ENCODE results near the gene ZCCHC2.

ZCCHC2 gene

GRCh38 chr18:62512532-62512931 lies 10.3 kb upstream of the ZCCHC2 start:
- no peak for DNase-seq

DNA sequence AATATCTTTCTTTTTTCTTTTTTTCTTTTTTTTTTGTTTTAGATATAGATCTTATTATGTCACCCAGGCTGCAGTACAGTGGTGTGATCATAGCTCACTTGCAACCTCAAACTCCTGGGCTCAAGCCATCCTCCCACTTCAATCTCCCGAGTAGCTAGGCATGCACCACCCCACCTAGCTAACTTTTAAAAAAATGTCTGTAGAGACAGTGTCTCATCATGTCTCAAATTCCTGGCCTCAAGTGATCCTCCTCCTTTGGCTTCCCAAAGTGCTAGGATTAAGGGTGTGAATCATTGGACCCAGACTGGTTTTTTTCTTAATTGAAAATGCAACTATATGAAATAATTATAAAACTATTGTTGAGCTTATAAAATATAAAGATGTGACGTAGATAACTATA lies 9.8 kb upstream of the ZCCHC2 start:
- DNase-seq = no peak

DNA sequence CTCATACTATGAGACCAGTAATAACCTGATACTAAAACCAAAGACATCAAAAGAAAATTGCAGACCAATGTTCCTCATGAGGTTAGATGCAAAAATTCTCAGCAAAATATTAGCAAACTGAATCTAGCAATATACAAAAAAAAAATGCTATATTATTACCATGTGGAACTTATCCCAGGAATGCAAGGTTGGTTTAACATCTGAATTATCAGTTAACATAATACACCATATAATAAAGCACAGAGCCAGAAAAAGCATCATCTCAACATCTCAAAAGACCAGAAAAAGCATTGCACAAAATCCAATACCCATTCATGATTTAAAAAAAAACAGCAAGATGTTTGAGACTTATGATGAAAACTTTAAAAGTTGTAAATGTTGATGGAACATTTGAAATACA lies 8.3 kb upstream of the ZCCHC2 start:
- no peak for DNase-seq

- no peak for DNase-seq
These were observed 6.6 kb upstream of the ZCCHC2 start for GRCh38 chr18:62516242-62516641.

GRCh38 chr18:62518460-62519375 lies 4.1 kb upstream of the ZCCHC2 start:
- no peak for DNase-seq

GRCh38 chr18:62519684-62520083 lies 3.1 kb upstream of the ZCCHC2 start:
- DNase-seq = no peak

DNA sequence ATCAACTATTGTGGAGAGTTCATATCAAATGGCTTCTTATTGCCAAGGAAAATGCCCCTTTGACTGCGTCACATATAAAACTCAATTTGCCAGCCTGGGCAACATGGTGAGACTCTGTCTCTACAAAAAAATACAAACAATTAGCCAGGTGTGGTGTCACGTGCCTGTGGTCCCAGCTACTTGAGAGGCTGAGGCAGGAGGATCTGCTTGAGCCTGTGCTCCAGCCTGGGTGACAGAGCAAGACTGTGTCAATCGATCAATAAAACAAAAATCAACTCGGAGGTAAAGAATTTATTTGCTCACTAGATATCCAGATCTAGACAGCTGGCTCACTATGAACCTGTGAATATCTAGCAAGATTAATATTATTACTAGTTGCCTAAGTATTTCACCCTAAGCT lies 1.7 kb upstream of the ZCCHC2 start:
- no peak for DNase-seq

- DNase-seq = no peak
These were observed 1.2 kb upstream of the ZCCHC2 start for GRCh38 chr18:62521593-62521992.

DNA sequence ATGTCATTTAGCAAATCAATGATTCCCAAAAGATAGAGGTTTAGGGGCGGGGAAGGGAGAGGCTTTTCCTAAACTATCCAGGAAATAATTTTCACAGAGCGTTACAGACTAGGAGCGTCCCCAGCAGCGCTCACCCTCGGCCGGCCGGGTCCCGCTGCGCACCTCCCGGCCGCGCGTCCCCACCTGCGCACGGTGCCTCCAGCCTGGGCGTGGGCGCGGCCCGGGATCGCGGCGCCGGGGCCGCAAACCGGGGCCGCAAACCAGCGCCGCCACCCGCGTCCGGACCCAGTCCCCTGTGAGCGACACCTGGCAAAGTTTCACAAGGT lies 684 bp upstream of the ZCCHC2 start:
- DNase-seq = no peak

GRCh38 chr18:62523255-62523588 lies 397 bp downstream of the ZCCHC2 start:
- DNase-seq = no peak

GRCh38 chr18:62523631-62524439 lies 1.0 kb downstream of the ZCCHC2 start:
- DNase-seq = peak; percentile 44 to 55

GRCh38 chr18:62524440-62525200 lies 1.8 kb downstream of the ZCCHC2 start:
- peak; percentile 55 to 58 for DNase-seq

GRCh38 chr18:62525608-62526007 lies 2.8 kb downstream of the ZCCHC2 start:
- no peak for DNase-seq

- DNase-seq = peak; percentile 61 to 72
These were observed 3.5 kb downstream of the ZCCHC2 start for GRCh38 chr18:62526098-62527025.

- DNase-seq = no peak
These were observed 6.8 kb downstream of the ZCCHC2 start for GRCh38 chr18:62529597-62529996.

GRCh38 chr18:62531078-62531477 lies 8.3 kb downstream of the ZCCHC2 start:
- no peak for DNase-seq

DNA sequence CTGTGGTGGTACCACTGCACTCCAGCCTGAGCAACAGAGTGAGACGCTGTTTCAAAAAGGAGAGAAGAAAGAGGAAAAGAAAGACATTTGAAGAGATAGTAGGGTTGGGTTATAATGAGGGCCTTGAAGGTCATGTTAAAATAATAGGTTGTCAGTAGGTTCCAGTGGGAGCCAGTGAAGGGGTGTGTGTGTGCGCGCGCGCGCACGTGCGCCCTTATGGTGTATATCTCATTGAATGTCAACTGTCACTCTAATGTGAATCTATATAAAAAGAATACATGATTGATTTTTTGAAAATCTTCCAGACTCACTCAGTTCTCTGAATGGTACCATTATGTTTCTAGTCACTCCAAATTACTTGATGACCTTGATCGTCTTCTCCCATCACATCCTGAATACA lies 9.1 kb downstream of the ZCCHC2 start:
- no peak for DNase-seq

GRCh38 chr18:62536005-62536404 lies 13.2 kb downstream of the ZCCHC2 start:
- no peak for DNase-seq

GRCh38 chr18:62537042-62537894 lies 14.4 kb downstream of the ZCCHC2 start:
- no peak for DNase-seq

DNA sequence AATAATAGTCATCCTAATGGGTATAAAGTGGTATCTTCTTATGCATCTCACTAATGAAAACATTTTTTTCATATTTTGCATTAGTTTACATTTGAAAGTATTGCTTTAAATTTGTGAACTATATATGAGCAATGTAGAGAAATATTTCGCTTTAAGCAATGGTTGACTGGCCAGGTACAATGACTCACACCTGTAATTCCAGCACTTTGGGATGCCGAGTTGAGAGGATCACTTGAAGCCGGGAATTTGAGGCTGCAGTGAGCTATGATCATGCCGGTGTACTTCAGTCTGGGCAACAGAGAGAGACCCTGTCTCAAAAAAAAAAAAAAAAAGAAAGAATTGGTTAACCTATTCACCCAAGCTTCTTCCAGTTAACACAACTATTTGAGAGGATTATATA lies 15.1 kb downstream of the ZCCHC2 start:
- DNase-seq = no peak

DNA sequence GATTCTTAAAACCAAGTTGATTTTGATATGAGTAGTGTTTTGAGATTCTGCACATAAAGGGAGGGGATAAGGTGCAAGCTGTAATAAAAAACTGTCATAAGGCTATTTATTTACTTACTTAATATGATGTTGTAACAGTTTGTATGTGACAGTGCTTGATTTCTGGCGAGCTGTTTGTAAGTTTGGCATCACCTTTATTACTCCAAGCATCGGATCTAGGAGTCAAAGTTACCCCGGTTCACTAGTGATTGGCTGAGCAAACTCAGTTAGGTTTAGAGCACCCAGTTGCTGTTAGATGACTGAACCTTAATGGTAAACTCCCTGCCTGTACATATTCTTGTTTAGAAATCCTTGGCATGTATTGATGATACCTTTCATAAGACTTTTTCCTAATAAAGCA lies 16.1 kb downstream of the ZCCHC2 start:
- no peak for DNase-seq
